Measurements from ENCODE around the gene CYB561A3. TPM values are rescaled to one million over a fixed set of nuclear protein-coding genes. Genes with fewer than 3 reads are reported as not detected.

The CYB561A3 gene
- total RNA-seq, 1 experiment from 2014 or later, result 21.7 TPM

DNA sequence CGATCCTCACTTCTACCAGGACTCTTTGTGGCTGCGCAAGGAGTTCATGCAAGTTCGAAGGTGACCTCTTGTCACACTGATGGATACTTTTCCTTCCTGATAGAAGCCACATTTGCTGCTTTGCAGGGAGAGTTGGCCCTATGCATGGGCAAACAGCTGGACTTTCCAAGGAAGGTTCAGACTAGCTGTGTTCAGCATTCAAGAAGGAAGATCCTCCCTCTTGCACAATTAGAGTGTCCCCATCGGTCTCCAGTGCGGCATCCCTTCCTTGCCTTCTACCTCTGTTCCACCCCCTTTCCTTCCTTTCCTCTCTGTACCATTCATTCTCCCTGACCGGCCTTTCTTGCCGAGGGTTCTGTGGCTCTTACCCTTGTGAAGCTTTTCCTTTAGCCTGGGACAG is 7.0 kb upstream of the CYB561A3 start:
- no peaks in the 10 kb centered on the region for H3K27me3 Mint-ChIP-seq (ENCODE audit: low read depth)
- H3K36me3 Mint-ChIP-seq (ENCODE audit: insufficient read depth in 1 of 3, low read depth in 3 of 3), result peaks cover 71 to 94% (median 88%) of the 10 kb centered on the region in 3 experiments
- H2AK5ac ChIP-seq (ENCODE audit: insufficient read length, low read length), result no peak overlapping the region
- no peak overlapping the region for H3K9ac ChIP-seq (ENCODE audit: extremely low read depth, insufficient read length, low read length)
- no peak overlapping the region for H3K23ac ChIP-seq (ENCODE audit: insufficient read length, low read depth, low read length)
- no peaks in the 10 kb centered on the region for H3K23me2 ChIP-seq (ENCODE audit: insufficient read length, low read depth, low read length, poor library complexity, severe bottlenecking)
- no peak overlapping the region for H2BK12ac ChIP-seq (ENCODE audit: insufficient read length, low read depth, low read length)
- H2AFZ ChIP-seq (ENCODE audit: low read length), result no peak overlapping the region
- peaks cover 19 to 24% of the 10 kb centered on the region in 2 experiments for H3K9me3 Mint-ChIP-seq
- no peak for DNase-seq
- H4K20me1 ChIP-seq (ENCODE audit: control insufficient read depth, insufficient read depth, insufficient read length), result no peaks in the 10 kb centered on the region
- no peak overlapping the region for H2BK15ac ChIP-seq (ENCODE audit: low read depth, low read length)
- H3K79me1 ChIP-seq (ENCODE audit: insufficient read depth, low read depth, low read length, poor library complexity, severe bottlenecking), result no peaks in the 10 kb centered on the region
- H2BK5ac ChIP-seq (ENCODE audit: insufficient read length, low read length), result no peak overlapping the region
- no peak overlapping the region for H4K8ac ChIP-seq (replicated peaks; ENCODE audit: insufficient read length, low read depth, low read length)
- WGBS (ENCODE audit: extremely low coverage, insufficient read length, low lambda C conversion rate), result no CpG with 5 or more reads among the region's 7 CpGs
- no peak overlapping the region for H4K5ac ChIP-seq (ENCODE audit: insufficient read length, low read depth, low read length)
- H3K27me3 ChIP-seq (ENCODE audit: insufficient read depth, low read length), result no peaks in the 10 kb centered on the region
- H3K4me1 Mint-ChIP-seq, result peaks cover 0 to 2% of the 10 kb centered on the region in 2 experiments; a peak in 1 of 4 replicates
- H3K27ac Mint-ChIP-seq, result no peak overlapping the region
- no peak overlapping the region for H3T11ph ChIP-seq (ENCODE audit: low read length)
- no peaks in the 10 kb centered on the region for H3K4me1 ChIP-seq (ENCODE audit: insufficient read depth, low read length)
- H3K9me3 ChIP-seq (ENCODE audit: control insufficient read depth, low read depth, low read length), result peaks cover 5% of the 10 kb centered on the region
- no peak overlapping the region for H3K4ac ChIP-seq (ENCODE audit: low read depth, low read length)
- TF ChIP-seq, protein P1, sequence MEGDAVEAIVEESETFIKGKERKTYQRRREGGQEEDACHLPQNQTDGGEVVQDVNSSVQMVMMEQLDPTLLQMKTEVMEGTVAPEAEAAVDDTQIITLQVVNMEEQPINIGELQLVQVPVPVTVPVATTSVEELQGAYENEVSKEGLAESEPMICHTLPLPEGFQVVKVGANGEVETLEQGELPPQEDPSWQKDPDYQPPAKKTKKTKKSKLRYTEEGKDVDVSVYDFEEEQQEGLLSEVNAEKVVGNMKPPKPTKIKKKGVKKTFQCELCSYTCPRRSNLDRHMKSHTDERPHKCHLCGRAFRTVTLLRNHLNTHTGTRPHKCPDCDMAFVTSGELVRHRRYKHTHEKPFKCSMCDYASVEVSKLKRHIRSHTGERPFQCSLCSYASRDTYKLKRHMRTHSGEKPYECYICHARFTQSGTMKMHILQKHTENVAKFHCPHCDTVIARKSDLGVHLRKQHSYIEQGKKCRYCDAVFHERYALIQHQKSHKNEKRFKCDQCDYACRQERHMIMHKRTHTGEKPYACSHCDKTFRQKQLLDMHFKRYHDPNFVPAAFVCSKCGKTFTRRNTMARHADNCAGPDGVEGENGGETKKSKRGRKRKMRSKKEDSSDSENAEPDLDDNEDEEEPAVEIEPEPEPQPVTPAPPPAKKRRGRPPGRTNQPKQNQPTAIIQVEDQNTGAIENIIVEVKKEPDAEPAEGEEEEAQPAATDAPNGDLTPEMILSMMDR (conservative IDR thresholded peaks at IDR 0.05), result no peak
- no peak overlapping the region for H4K91ac ChIP-seq (ENCODE audit: insufficient read length, low read depth, low read length)
- no peaks in the 10 kb centered on the region for H3K79me2 ChIP-seq (ENCODE audit: insufficient read depth, low read length)
- H3K18ac ChIP-seq (ENCODE audit: insufficient read length, low read depth, low read length), result no peak overlapping the region
- no peak overlapping the region for H3K4me3 Mint-ChIP-seq
- H3K14ac ChIP-seq (ENCODE audit: insufficient read depth, low read length), result no peak overlapping the region
- no peak overlapping the region for H2BK20ac ChIP-seq (ENCODE audit: low read depth, low read length, poor library complexity, severe bottlenecking)
- H3K27ac ChIP-seq (ENCODE audit: insufficient read length, low read depth, low read length), result no peak overlapping the region
- H2BK120ac ChIP-seq (ENCODE audit: low read depth, low read length, poor library complexity, severe bottlenecking), result no peak overlapping the region
- H3K56ac ChIP-seq (ENCODE audit: insufficient read length, low read depth, low read length), result no peak overlapping the region
- no peak overlapping the region for H3K4me2 ChIP-seq (ENCODE audit: insufficient read depth, insufficient read length, low read length)
